K562 (cell line): ENCODE data around the gene DCAF11. TPM values are rescaled to one million over a fixed set of nuclear protein-coding genes. Genes with fewer than 3 reads are reported as not detected.

Experiments used
- ADNP ChIP-seq: fragments of 200-800 bp; sonication (Bioruptor generic); IDR thresholded peaks from 2 replicates; pipeline ENCODE4 v1.6.1; 2016; ENCODE audit warnings: missing genetic modification characterization, missing compliant biosample characterization
- BRD4 ChIP-seq: fragments of 200-600 bp; sonication (generic); IDR thresholded peaks from 2 replicates; pipeline ENCODE4 v1.6.1; 2017; ENCODE audit warnings: inconsistent platforms
- CBX3 ChIP-seq, 2 experiments: IDR thresholded peaks; 1 replicate in 1 of 2; 2 replicates in 1 of 2; pipeline ENCODE4 v1.6.1; 2012; ENCODE audit warnings: inconsistent platforms in 2 of 2, low read length in 2 of 2, borderline replicate concordance in 1 of 2, control low read depth in 1 of 2
- CXXC5 ChIP-seq: fragments of 250-450 bp; sonication (Bioruptor Pico); IDR thresholded peaks from 2 replicates; pipeline ENCODE4 v1.8.0; 2022; ENCODE audit warnings: inconsistent platforms, mild to moderate bottlenecking, moderate library complexity
- EP300 ChIP-seq: IDR thresholded peaks from 2 replicates; pipeline ENCODE4 v1.6.1; 2012; ENCODE audit warnings: low read length, improper control_type of control experiment
- GTF2E2 ChIP-seq: fragments of 200-800 bp; sonication (Bioruptor generic); IDR thresholded peaks from 2 replicates; pipeline ENCODE4 v1.6.1; 2016; ENCODE audit warnings: missing genetic modification characterization, missing compliant biosample characterization
- MLLT1 ChIP-seq, 2 experiments: fragments of 450-650 bp; IDR thresholded peaks; 2 replicates each; pipeline ENCODE4 v1.6.1; 2016
- MTA1 ChIP-seq: fragments of 450-650 bp; IDR thresholded peaks from 2 replicates; pipeline ENCODE4 v1.6.1; 2017; ENCODE audit warnings: borderline replicate concordance
- NCOA2 ChIP-seq, 2 experiments: fragments of 450-650 bp; IDR thresholded peaks; 2 replicates each; pipeline ENCODE4 v1.6.1; 2018; ENCODE audit warnings: mild to moderate bottlenecking in 2 of 2, moderate library complexity in 1 of 2; ENCODE audit not compliant: partially characterized antibody in 2 of 2
- RBM14 ChIP-seq: fragments of 200-400 bp; formaldehyde crosslinking; IDR thresholded peaks from 2 replicates; pipeline ENCODE4 v1.6.1; 2018; ENCODE audit warnings: low read depth, mild to moderate bottlenecking, low read length, moderate library complexity, borderline replicate concordance; ENCODE audit not compliant: insufficient read depth
- SAFB ChIP-seq: fragments of 200-400 bp; formaldehyde crosslinking; IDR thresholded peaks from 2 replicates; pipeline ENCODE4 v1.6.1; 2017; ENCODE audit warnings: low read depth, low read length, borderline replicate concordance
- SIX5 ChIP-seq, 2 experiments: IDR thresholded peaks; 2 replicates each; pipeline ENCODE4 v1.6.1; 2011; ENCODE audit warnings: low read length in 2 of 2, borderline replicate concordance in 1 of 2, low read depth in 1 of 2, mild to moderate bottlenecking in 1 of 2, moderate library complexity in 1 of 2; ENCODE audit not compliant: insufficient read depth in 1 of 2
- SMAD2 ChIP-seq: fragments of 150-350 bp; IDR thresholded peaks from 2 replicates; pipeline ENCODE4 v1.6.1; 2014; ENCODE audit warnings: low read depth, mild to moderate bottlenecking, low read length
- SMARCA4 ChIP-seq: fragments of 450-650 bp; IDR thresholded peaks from 2 replicates; pipeline ENCODE4 v1.6.1; 2016
- STAT5A ChIP-seq: IDR thresholded peaks from 2 replicates; pipeline ENCODE4 v1.6.1; 2012; ENCODE audit warnings: low read length, inconsistent platforms, borderline replicate concordance
- TCF7 ChIP-seq: sonication (generic); IDR thresholded peaks from 2 replicates; pipeline ENCODE4 v1.6.1; 2016; ENCODE audit warnings: antibody characterized with exemption, borderline replicate concordance
- THRAP3 ChIP-seq: fragments of 450-650 bp; IDR thresholded peaks from 2 replicates; pipeline ENCODE4 v1.6.1; 2016; ENCODE audit warnings: mild to moderate bottlenecking, inconsistent platforms, borderline replicate concordance
- VEZF1 ChIP-seq: fragments of 200-800 bp; sonication (Bioruptor generic); IDR thresholded peaks from 2 replicates; pipeline ENCODE4 v1.6.1; 2017; ENCODE audit warnings: missing genetic modification characterization, missing compliant biosample characterization
- YY1 ChIP-seq, 3 experiments: IDR thresholded peaks; 2 replicates each; pipeline ENCODE4 v1.6.1; 2011; ENCODE audit warnings: low read length in 2 of 3, mild to moderate bottlenecking in 2 of 3, moderate library complexity in 2 of 3, borderline replicate concordance in 1 of 3, control low read depth in 1 of 3, low read depth in 1 of 3; ENCODE audit not compliant: insufficient read depth in 3 of 3, insufficient replicate concordance in 2 of 3, control insufficient read depth in 1 of 3, insufficient read length in 1 of 3; ENCODE audit errors: extremely low read depth in 1 of 3
- ZBTB26 ChIP-seq: fragments of 450-650 bp; formaldehyde crosslinking; IDR thresholded peaks from 2 replicates; pipeline ENCODE4 v1.4.0; 2022; ENCODE audit warnings: missing genetic modification characterization
- ZNF584 ChIP-seq: fragments of 200-800 bp; sonication (Bioruptor generic); IDR thresholded peaks from 2 replicates; pipeline ENCODE4 v1.6.1; 2016; ENCODE audit warnings: low read depth, mild to moderate bottlenecking, missing genetic modification characterization, missing compliant biosample characterization
- ZNF668 ChIP-seq: fragments of 250-450 bp; sonication (Bioruptor Pico); IDR thresholded peaks from 2 replicates; pipeline ENCODE4 v1.8.0; 2022; ENCODE audit warnings: mild to moderate bottlenecking, inconsistent platforms
- ZNF764 ChIP-seq: fragments of 250-450 bp; sonication (Bioruptor Pico); IDR thresholded peaks from 2 replicates; pipeline ENCODE4 v1.4.0; 2020; ENCODE audit warnings: low read depth, mild to moderate bottlenecking, moderate library complexity
- polyA plus RNA-seq, 8 experiments: library from polyadenylated mRNA; depleted of rRNA in 4 of 8; stranded (reverse) in 5 of 8; unstranded in 3 of 8; fragments of >200 nt; fragmentation: Nextera tagmentation in 2 of 8; fragmentation: Illumina TruSeq in 1 of 8; extraction: Ambion mirVana in 2 of 8; extraction: Trizol in 1 of 8; gene quantifications; 2 replicates each; pipeline versions ENCODE4 v1.2.1 to v1.2.3, GENCODE V29; 2011 to 2014; ENCODE audit warnings: inconsistent platforms in 1 of 8, missing spikeins in 1 of 8
- total RNA-seq, 7 experiments: library from RNA; depleted of rRNA in 6 of 7; stranded (reverse); fragments of >200 nt in 6 of 7; fragmentation: Illumina TruSeq in 2 of 7; extraction: Trizol in 2 of 7; gene quantifications; 2 replicates each; pipeline versions ENCODE4 v1.2.1 to v1.2.3, GENCODE V29; 2011 to 2021; ENCODE audit warnings: low replicate concordance in 1 of 7

Gene DCAF11
- total and polyA plus RNA-seq, 9 of the 15 experiments (the other 6 are each of a cell fraction or from before 2014, with no cell fraction given), result 8.5 to 46.2 (median 36.4) TPM

GRCh38 chr14:24135834-24136683 lies 21.5 kb downstream of the DCAF11 start, which contains the start of gene PSME1 (continued):
- TF ChIP-seq BRD4, result no peak
- no peak for TF ChIP-seq SMAD2
- peak; percentile 31; the same call in 1 of the 2 replicates for TF ChIP-seq CXXC5 (CRISPR knock-in tag)
- TF ChIP-seq VEZF1 (CRISPR knock-in tag), result peak; percentile 83
- TF ChIP-seq TCF7, result no peak
- no peak for TF ChIP-seq SIX5 (IDR thresholded peaks at IDR 0.05; ENCODE audit: borderline replicate concordance in 1 of 2, insufficient read depth in 1 of 2, low read depth in 1 of 2, low read length in 2 of 2)
- no peak for TF ChIP-seq CBX3 (IDR thresholded peaks at IDR 0.05; ENCODE audit: borderline replicate concordance in 1 of 2, low read length in 2 of 2)
- peak in 1 of 3 experiments; percentile 21 for TF ChIP-seq YY1 (IDR thresholded peaks at IDR 0.05; ENCODE audit: borderline replicate concordance in 1 of 3, control insufficient read depth in 1 of 3, extremely low read depth in 1 of 3, insufficient read depth in 3 of 3, insufficient read length in 1 of 3, insufficient replicate concordance in 2 of 3, low read depth in 1 of 3, low read length in 2 of 3)
- TF ChIP-seq MLLT1 (IDR thresholded peaks at IDR 0.05), result no peak
- TF ChIP-seq GTF2E2 (tag), result no peak
- TF ChIP-seq ADNP (tag), result no peak
- TF ChIP-seq EP300, result no peak
- no peak for TF ChIP-seq ZNF584
- peak; percentile 87 for TF ChIP-seq SAFB
- TF ChIP-seq STAT5A, result no peak
- TF ChIP-seq NCOA2 (IDR thresholded peaks at IDR 0.05; ENCODE audit: partially characterized antibody in 2 of 2), result no peak
- no peak for TF ChIP-seq MTA1
- TF ChIP-seq THRAP3, result no peak
- no peak for TF ChIP-seq ZBTB26 (CRISPR knock-in tag)
- no peak for TF ChIP-seq ZNF764 (CRISPR knock-in tag)
- no peak for TF ChIP-seq SMARCA4
- TF ChIP-seq RBM14, result no peak
- TF ChIP-seq ZNF668 (CRISPR knock-in tag), result no peak
